B cell (primary cell): ENCODE results near the gene PRR35. TPM values are rescaled to one million over a fixed set of nuclear protein-coding genes. Genes with fewer than 3 reads are reported as not detected.

Source experiments
- ATAC-seq: fragments of 200-7000 bp; cut with Tn5 transposase; one replicate; pipeline ENCODE4 v1.10.0; 2021; ENCODE audit warnings: low read depth, mild to moderate bottlenecking, moderate number of reproducible peaks, moderate library complexity
- CTCF ChIA-PET: fragments of 350-600 bp; sonication (Branson Sonifier 250); formaldehyde crosslinking; loops from one replicate; lab custom pipeline; 2021; ENCODE audit warnings: antibody characterized with exemption, inconsistent platforms; lab: Charles Lee
- POLR2A ChIA-PET: fragments of 350-600 bp; sonication (Branson Sonifier 250); formaldehyde crosslinking; loops from one replicate; lab custom pipeline; 2021; ENCODE audit warnings: antibody characterized with exemption; lab: Charles Lee
- DNase-seq: peaks from one replicate; pipeline ENCODE4 v3.0.0; 2013
- H2AFZ ChIP-seq: 2 replicates; pipeline ENCODE4 v1.6.1; 2012; ENCODE audit warnings: mild to moderate bottlenecking, low read depth, low read length; ENCODE audit not compliant: insufficient read depth, poor library complexity, severe bottlenecking
- H3K27ac ChIP-seq, 2 donors: 1 replicate in 1 of 2; 2 replicates in 1 of 2; pipeline ENCODE4 v1.5.1; 2012 to 2013; ENCODE audit warnings: low read length in 2 of 2, mild to moderate bottlenecking in 2 of 2, moderate library complexity in 1 of 2
- H3K27me3 ChIP-seq, 4 experiments: fragments of 200-600 bp in 1 of 4; sonication (generic) in 1 of 4; replicated peaks in 1 of 4; 1 replicate in 2 of 4; 2 replicates in 2 of 4; pipeline versions ENCODE4 v1.6.1 to v1.7.0; 2013 to 2016; ENCODE audit warnings: low read length in 3 of 4, mild to moderate bottlenecking in 2 of 4, mixed read lengths in 1 of 4, moderate library complexity in 1 of 4; ENCODE audit not compliant: insufficient read depth in 4 of 4, control insufficient read depth in 3 of 4; ENCODE audit errors: control extremely low read depth in 1 of 4
- H3K36me3 ChIP-seq, 2 experiments: replicated peaks in 1 of 2; 1 replicate in 1 of 2; 2 replicates in 1 of 2; pipeline versions ENCODE4 v1.6.1 to v1.7.1; 2013; ENCODE audit warnings: low read length in 1 of 2; ENCODE audit not compliant: insufficient read depth in 2 of 2, control insufficient read depth in 1 of 2; ENCODE audit errors: control extremely low read depth in 1 of 2, extremely low read depth in 1 of 2
- H3K4me1 ChIP-seq, 2 donors: fragments of 200-600 bp in 1 of 2; sonication (generic) in 1 of 2; 1 replicate in 1 of 2; 2 replicates in 1 of 2; pipeline versions ENCODE4 v1.5.1 to v1.6.1; 2013 to 2017; ENCODE audit warnings: low read length in 2 of 2; ENCODE audit not compliant: control insufficient read depth in 2 of 2, insufficient read depth in 2 of 2
- H3K4me2 ChIP-seq: replicated peaks from 2 replicates; pipeline ENCODE3; 2012; ENCODE audit warnings: mild to moderate bottlenecking, low read depth, low read length; ENCODE audit not compliant: poor library complexity, severe bottlenecking
- H3K4me3 ChIP-seq, 5 experiments: fragments of 200-600 bp in 1 of 5; sonication (generic) in 1 of 5; 1 replicate in 3 of 5; 2 replicates in 2 of 5; pipeline versions ENCODE4 v1.5.1 to v1.7.0; 2011 to 2016; ENCODE audit warnings: low read length in 4 of 5, mild to moderate bottlenecking in 4 of 5, low read depth in 2 of 5, control low read depth in 1 of 5, moderate library complexity in 1 of 5; ENCODE audit not compliant: insufficient read depth in 1 of 5; ENCODE audit errors: control extremely low read depth in 1 of 5, extremely low read depth in 1 of 5
- H3K79me2 ChIP-seq: fragments of 200-600 bp; sonication (generic); one replicate; pipeline ENCODE4 v1.6.0; 2016; ENCODE audit warnings: low read length; ENCODE audit not compliant: control insufficient read depth, insufficient read depth
- H3K9ac ChIP-seq: fragments of 200-600 bp; sonication (generic); 2 replicates; pipeline ENCODE4 v1.6.1; 2017; ENCODE audit warnings: mild to moderate bottlenecking, low read length, moderate library complexity
- H3K9me3 ChIP-seq, 3 donors: one replicate each; pipeline versions ENCODE4 v1.6.1 to v1.7.1; 2013; ENCODE audit warnings: low read length in 2 of 3; ENCODE audit not compliant: control insufficient read depth in 2 of 3, insufficient read depth in 1 of 3; ENCODE audit errors: control extremely low read depth in 1 of 3
- H4K20me1 ChIP-seq: 2 replicates; pipeline ENCODE4 v1.6.0; 2012; ENCODE audit warnings: mild to moderate bottlenecking, low read length; ENCODE audit not compliant: insufficient read depth, control insufficient read depth, poor library complexity, severe bottlenecking
- H3K27ac Mint-ChIP-seq: one replicate; pipeline ENCODE4 v1.8.0; 2021; ENCODE audit warnings: mixed read lengths
- H3K27me3 Mint-ChIP-seq: one replicate; pipeline ENCODE4 v1.8.0; 2021; ENCODE audit warnings: mixed read lengths
- H3K4me1 Mint-ChIP-seq: one replicate; pipeline ENCODE4 v1.8.0; 2021; ENCODE audit warnings: mixed read lengths
- H3K4me3 Mint-ChIP-seq: one replicate; pipeline ENCODE4 v1.8.0; 2021; ENCODE audit warnings: mixed read lengths
- H3K9me3 Mint-ChIP-seq: one replicate; pipeline ENCODE4 v1.8.0; 2022; ENCODE audit warnings: mixed read lengths; ENCODE audit not compliant: insufficient read depth
- CTCF ChIP-seq: fragments of 200-600 bp; IDR thresholded peaks from one replicate; pipeline ENCODE4 v1.8.0; 2022; ENCODE audit warnings: antibody characterized with exemption, mild to moderate bottlenecking
- EZH2 ChIP-seq: IDR thresholded peaks from 2 replicates; pipeline ENCODE4 v1.6.1; 2012; ENCODE audit warnings: borderline replicate concordance, low read depth, mild to moderate bottlenecking, moderate library complexity, low read length; ENCODE audit not compliant: insufficient read depth, poor library complexity, severe bottlenecking
- WGBS: methylation state at CpG from one replicate; pipeline ENCODE4 v1.1.5; 2013; ENCODE audit warnings: missing lambda C conversion rate; ENCODE audit not compliant: insufficient coverage; 5-methylcytosine and 5-hydroxymethylcytosine counted together
- intact Hi-C: fragments of 100-400 bp; cut with micrococcal nuclease; formaldehyde crosslinking; loops from one replicate; pipeline ENCODE4 v1.10.0; 2022
- polyA plus RNA-seq: library from polyadenylated mRNA; depleted of rRNA; stranded (reverse); fragments of >200 nt; gene quantifications from 2 replicates; pipeline ENCODE4 v1.2.3, GENCODE V29; 2012
- total RNA-seq, 2 donors: library from RNA; stranded (reverse); fragments of 120-200 nt in 1 of 2; gene quantifications; 1 replicate in 1 of 2; 2 replicates in 1 of 2; pipeline versions ENCODE4 v1.2.3 to v1.2.4, GENCODE V29; 2013 to 2022

PRR35 gene
- total and polyA plus RNA-seq, 2 donors (not counting 1 experiment from before 2014, with no cell fraction given) = not detected

GRCh38 chr16:518858-519257, 41.3 kb upstream of the PRR35 start:
- peaks cover 0 to 2% (median 0%) of the 10 kb centered on the region in 3 donors for H3K9me3 ChIP-seq
- no peak for DNase-seq
- no peak overlapping the region for H3K27ac ChIP-seq
- H3K27me3 ChIP-seq = no peaks in the 10 kb centered on the region
- H3K9ac ChIP-seq = no peak overlapping the region
- no peak for ATAC-seq
- 97% methylated on average over 9 of the region's 9 CpGs for WGBS
- ChIA-PET CTCF (interaction anchor here (1.1 kb wide), 1 partner anchor 60 kb away, joined by 3 read pairs; no protein-coding TSS in a partner anchor), POLR2A (no interaction called here)
- Mint-ChIP-seq H3K27me3 (no peaks in the 10 kb centered on the region), H3K4me3 (no peak overlapping the region), H3K27ac (no peak overlapping the region), H3K9me3 (no peaks in the 10 kb centered on the region), H3K4me1 (peaks cover under 1% of the 10 kb centered on the region)
- peaks cover 0 to 2% of the 10 kb centered on the region in 2 experiments for H3K36me3 ChIP-seq
- no peak for TF ChIP-seq CTCF
- no peak for TF ChIP-seq EZH2
- H3K4me3 ChIP-seq = no peak overlapping the region
- H3K4me2 ChIP-seq = no peak overlapping the region
- peaks cover 0 to under 1% of the 10 kb centered on the region in 2 donors for H3K4me1 ChIP-seq
- intact Hi-C loops = no loop called here
- H4K20me1 ChIP-seq = no peaks in the 10 kb centered on the region
- H2AFZ ChIP-seq = no peak overlapping the region
- H3K79me2 ChIP-seq = no peaks in the 10 kb centered on the region

DNA sequence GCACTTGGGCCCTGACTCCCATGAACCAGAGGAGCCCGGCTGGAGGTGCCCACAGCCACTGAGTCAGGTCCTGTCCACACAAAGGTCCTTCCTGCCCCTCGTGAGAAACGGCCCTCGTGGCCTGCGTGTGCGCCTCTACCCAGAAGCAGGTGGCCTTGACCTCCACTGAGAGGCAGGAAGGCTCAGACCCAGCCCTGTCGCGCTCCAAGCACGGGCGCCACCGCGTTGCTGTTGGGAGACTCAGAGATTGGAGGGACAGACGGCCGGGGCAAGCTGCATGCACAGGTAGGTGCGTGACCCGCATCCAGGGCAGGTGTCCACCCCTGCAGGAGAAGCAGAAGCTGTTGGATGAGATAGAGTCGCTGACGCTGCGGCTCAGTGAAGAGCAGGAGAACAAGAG, 40.8 kb upstream of the PRR35 start:
- Histone ChIP-seq H4K20me1 (no peaks in the 10 kb centered on the region), H2AFZ (no peak overlapping the region), H3K9ac (no peak overlapping the region), H3K79me2 (no peaks in the 10 kb centered on the region), H3K27me3 (no peaks in the 10 kb centered on the region), H3K27ac (no peak overlapping the region), H3K9me3 (peaks cover 0 to 2% (median 0%) of the 10 kb centered on the region in 3 donors), H3K4me2 (no peak overlapping the region), H3K4me3 (no peak overlapping the region), H3K4me1 (peaks cover 0 to 4% of the 10 kb centered on the region in 2 donors), H3K36me3 (peaks cover 0 to 2% of the 10 kb centered on the region in 2 experiments)
- intact Hi-C loops = no loop called here
- H3K4me1 Mint-ChIP-seq = peaks cover 3% of the 10 kb centered on the region
- no peaks in the 10 kb centered on the region for H3K27me3 Mint-ChIP-seq
- 96% methylated on average over 19 of the region's 19 CpGs for WGBS
- no peaks in the 10 kb centered on the region for H3K9me3 Mint-ChIP-seq
- POLR2A ChIA-PET = no interaction called here
- TF ChIP-seq EZH2 (no peak), CTCF (no peak)
- no peak overlapping the region for H3K27ac Mint-ChIP-seq
- no peak overlapping the region for H3K4me3 Mint-ChIP-seq
- CTCF ChIA-PET = no interaction called here
- no peak for ATAC-seq
- no peak for DNase-seq
